Measurements from ENCODE around the gene LTB4R. TPM values are rescaled to one million over a fixed set of nuclear protein-coding genes. Genes with fewer than 3 reads are reported as not detected.

The LTB4R gene
- polyA plus RNA-seq, 1 experiment = 0.98 TPM

DNA sequence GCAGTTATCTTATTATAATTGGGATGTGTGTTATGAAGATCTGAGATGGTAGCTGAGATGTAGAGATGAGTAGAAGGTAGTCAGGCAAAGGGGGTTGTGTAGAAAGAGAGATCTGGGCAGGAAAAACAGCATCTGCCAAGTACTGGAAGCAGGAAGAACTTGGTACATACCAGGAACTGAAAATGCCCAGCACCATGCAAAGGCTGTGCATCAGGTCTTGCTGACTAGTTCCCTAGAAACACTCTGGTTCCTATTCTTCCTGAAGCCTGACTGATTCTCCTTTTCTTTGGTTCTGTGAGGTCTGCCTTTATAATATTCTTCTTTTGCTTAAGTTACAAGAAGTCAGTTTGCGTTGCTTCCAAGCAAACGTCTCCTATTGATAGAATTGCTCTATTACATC is 50.0 kb downstream of the LTB4R start:
- Histone ChIP-seq H3K27ac (ENCODE audit: low read depth, low read length) (no peak overlapping the region), H3K27me3 (ENCODE audit: control insufficient read depth, insufficient read depth, low read length) (peaks cover 6% of the 10 kb centered on the region), H3K4me3 (ENCODE audit: low read depth, low read length) (no peak overlapping the region), H3K9me3 (ENCODE audit: control insufficient read depth, insufficient read depth, low read length) (peaks cover under 1% of the 10 kb centered on the region; the same call in 1 of the 2 replicates)
- CTCF ChIA-PET = interaction anchor here (1.0 to 6.8 kb wide), 7 partner anchors 15 to 75 kb away, joined by 3 to 65 read pairs (median 7); partner anchors contain the start of gene CIDEB
- no peak for DNase-seq (ENCODE audit: low read depth, low spot score)
- TF ChIP-seq, protein P1, sequence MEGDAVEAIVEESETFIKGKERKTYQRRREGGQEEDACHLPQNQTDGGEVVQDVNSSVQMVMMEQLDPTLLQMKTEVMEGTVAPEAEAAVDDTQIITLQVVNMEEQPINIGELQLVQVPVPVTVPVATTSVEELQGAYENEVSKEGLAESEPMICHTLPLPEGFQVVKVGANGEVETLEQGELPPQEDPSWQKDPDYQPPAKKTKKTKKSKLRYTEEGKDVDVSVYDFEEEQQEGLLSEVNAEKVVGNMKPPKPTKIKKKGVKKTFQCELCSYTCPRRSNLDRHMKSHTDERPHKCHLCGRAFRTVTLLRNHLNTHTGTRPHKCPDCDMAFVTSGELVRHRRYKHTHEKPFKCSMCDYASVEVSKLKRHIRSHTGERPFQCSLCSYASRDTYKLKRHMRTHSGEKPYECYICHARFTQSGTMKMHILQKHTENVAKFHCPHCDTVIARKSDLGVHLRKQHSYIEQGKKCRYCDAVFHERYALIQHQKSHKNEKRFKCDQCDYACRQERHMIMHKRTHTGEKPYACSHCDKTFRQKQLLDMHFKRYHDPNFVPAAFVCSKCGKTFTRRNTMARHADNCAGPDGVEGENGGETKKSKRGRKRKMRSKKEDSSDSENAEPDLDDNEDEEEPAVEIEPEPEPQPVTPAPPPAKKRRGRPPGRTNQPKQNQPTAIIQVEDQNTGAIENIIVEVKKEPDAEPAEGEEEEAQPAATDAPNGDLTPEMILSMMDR (IDR thresholded peaks at IDR 0.05; ENCODE audit: low read depth, low read length) = no peak
- POLR2A ChIA-PET = no interaction called here

DNA sequence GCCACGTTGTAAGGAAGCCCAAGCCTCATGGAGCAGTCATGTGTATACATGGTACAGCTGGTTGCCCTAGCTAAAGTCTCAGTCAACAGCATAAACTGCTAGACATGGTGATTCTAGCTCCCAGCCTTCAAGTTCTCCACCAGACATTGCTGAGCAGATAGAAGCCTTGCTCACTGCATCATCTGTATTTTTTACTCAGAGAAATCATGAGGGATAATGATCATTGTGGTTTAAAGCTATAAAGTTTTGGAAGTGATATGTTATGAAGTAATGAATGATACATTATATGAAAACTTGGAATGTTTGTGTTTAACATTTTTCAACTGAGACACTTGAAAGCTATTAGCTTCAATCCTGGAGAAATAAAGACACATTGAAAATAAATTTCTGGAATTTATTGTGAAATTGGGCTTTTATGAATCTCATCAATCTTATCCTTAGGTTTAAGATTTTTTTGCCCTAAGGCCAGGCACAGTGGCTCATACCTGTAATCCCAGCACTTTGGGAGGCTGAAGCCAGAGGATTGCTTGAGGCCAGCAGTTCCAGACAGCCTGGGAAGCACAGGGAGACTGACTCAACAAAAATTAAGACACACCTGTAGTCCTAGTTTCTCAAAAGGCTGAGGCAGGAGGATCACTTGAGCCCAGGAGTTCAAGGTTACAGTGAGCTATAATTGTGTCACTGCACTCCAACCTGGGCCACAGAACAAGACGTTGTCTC is 51.1 kb downstream of the LTB4R start:
- TF ChIP-seq, protein P1 (IDR thresholded peaks at IDR 0.05; ENCODE audit: low read depth, low read length) = no peak
- no peaks in the 10 kb centered on the region for H3K9me3 ChIP-seq (ENCODE audit: control insufficient read depth, insufficient read depth, low read length)
- no peak overlapping the region for H3K27ac ChIP-seq (ENCODE audit: low read depth, low read length)
- CTCF ChIA-PET = interaction anchor here (1.1 to 6.8 kb wide), 8 partner anchors 10 to 74 kb away, joined by 3 to 65 read pairs (median 7); partner anchors contain the start of gene CIDEB
- H3K4me3 ChIP-seq (ENCODE audit: low read depth, low read length) = no peak overlapping the region
- peaks cover 6% of the 10 kb centered on the region for H3K27me3 ChIP-seq (ENCODE audit: control insufficient read depth, insufficient read depth, low read length)
- POLR2A ChIA-PET = no interaction called here
- DNase-seq (ENCODE audit: low read depth, low spot score) = no peak

DNA sequence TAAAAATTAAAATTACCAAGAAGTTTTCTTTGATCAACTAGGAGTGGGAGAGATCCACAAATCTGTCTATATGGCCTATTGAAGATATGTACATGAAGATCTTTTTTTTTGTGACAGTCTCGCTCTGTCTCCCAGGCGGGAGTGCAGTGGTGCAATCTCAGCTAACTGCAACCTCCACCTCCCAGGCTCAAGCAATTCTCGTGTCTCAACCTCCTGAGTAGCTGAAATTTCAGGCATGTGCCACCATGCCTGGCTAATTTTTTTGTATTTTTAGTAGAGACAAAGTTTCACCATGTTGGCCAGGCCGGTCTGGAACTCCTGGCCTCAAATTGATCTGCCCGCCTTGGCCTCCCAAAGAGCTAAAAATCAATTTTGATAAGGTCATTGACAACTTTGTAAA is 52.1 kb downstream of the LTB4R start:
- Histone ChIP-seq H3K27me3 (ENCODE audit: control insufficient read depth, insufficient read depth, low read length) (peaks cover 6% of the 10 kb centered on the region), H3K27ac (ENCODE audit: low read depth, low read length) (no peak overlapping the region), H3K4me3 (ENCODE audit: low read depth, low read length) (no peak overlapping the region), H3K9me3 (ENCODE audit: control insufficient read depth, insufficient read depth, low read length) (no peaks in the 10 kb centered on the region; the same call in 1 of the 2 replicates)
- no peak for DNase-seq (ENCODE audit: low read depth, low spot score)
- TF ChIP-seq, protein P1 (IDR thresholded peaks at IDR 0.05; ENCODE audit: low read depth, low read length) = no peak
- ChIA-PET CTCF (interaction anchor here (0.6 to 6.8 kb wide), 4 partner anchors 9 to 48 kb away, joined by 3 to 65 read pairs (median 4); no protein-coding TSS in a partner anchor), POLR2A (interaction anchor here (0.7 kb wide), 1 partner anchor 80 kb away, joined by 5 read pairs; no protein-coding TSS in a partner anchor)

DNA sequence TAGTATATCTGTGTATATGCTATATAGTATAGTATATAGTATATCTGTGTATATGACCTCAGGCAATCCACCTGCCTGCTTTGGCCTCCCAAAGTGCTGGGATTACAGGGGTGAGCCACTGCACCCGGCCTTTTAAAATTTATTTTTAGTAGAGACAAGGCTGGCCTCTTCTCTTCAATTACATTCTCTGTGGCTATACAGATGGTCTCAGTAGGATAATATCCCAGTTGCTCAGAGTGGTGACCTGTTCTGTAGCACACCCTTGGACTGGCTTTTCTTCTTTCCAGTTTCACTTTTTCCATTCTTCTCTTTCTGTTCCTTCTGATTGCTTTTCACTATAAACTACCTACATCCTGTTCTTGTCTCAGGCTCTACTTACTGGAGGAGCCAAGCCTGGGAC is 53.5 kb downstream of the LTB4R start:
- H3K27ac ChIP-seq (ENCODE audit: low read depth, low read length) = peak overlapping the region; percentile 33
- ChIA-PET POLR2A (interaction anchor here (0.7 to 2.2 kb wide), 2 partner anchors 7 to 66 kb away, joined by 3 to 42 read pairs; partner anchors contain the start of genes CBLN3 and KHNYN), CTCF (interaction anchor here (0.7 to 2.3 kb wide), 26 partner anchors 8 to 150 kb away, joined by 3 to 160 read pairs (median 8); partner anchors contain the start of genes CBLN3, CIDEB, KHNYN and RIPK3)
- H3K4me3 ChIP-seq (ENCODE audit: low read depth, low read length) = no peak overlapping the region
- TF ChIP-seq, protein P1 (IDR thresholded peaks at IDR 0.05; ENCODE audit: low read depth, low read length) = no peak
- H3K27me3 ChIP-seq (ENCODE audit: control insufficient read depth, insufficient read depth, low read length) = peaks cover 3% of the 10 kb centered on the region
- H3K9me3 ChIP-seq (ENCODE audit: control insufficient read depth, insufficient read depth, low read length) = no peaks in the 10 kb centered on the region; the same call in 1 of the 2 replicates
- DNase-seq (ENCODE audit: low read depth, low spot score) = no peak
